Bronchial epithelial cell (primary cell): ENCODE data around the gene HSFX1. TPM values are rescaled to one million over a fixed set of nuclear protein-coding genes. Genes with fewer than 3 reads are reported as not detected.
"Not testable (repeated sequence)": the region's sequence is repeated elsewhere in the genome, so short reads cannot be mapped to it uniquely, and the experiment has no call there.

Source experiments
- DNase-seq: peaks from one replicate; pipeline ENCODE4 v3.0.0-alpha.2; 2010; ENCODE audit warnings: low read depth
- FAIRE-seq: peaks from 2 replicates; lab custom pipeline; 2011; peaks lifted over from hg19 to GRCh38; lab: Jason Lieb, UNC
- H3K27me3 ChIP-seq: 2 replicates; pipeline ENCODE4 v1.5.1; 2011; ENCODE audit warnings: low read length; ENCODE audit not compliant: control insufficient read depth, insufficient read depth
- H3K36me3 ChIP-seq: 2 replicates; pipeline ENCODE4 v1.5.1; 2011; ENCODE audit warnings: low read length; ENCODE audit not compliant: control insufficient read depth, insufficient read depth
- H3K4me3 ChIP-seq: 2 replicates; pipeline ENCODE4 v1.5.1; 2011; ENCODE audit warnings: mild to moderate bottlenecking, low read depth, low read length, control low read depth
- CTCF ChIP-seq: IDR thresholded peaks from 2 replicates; pipeline ENCODE4 v1.5.1; 2011; ENCODE audit warnings: mild to moderate bottlenecking, moderate library complexity, low read length, control low read depth, inconsistent platforms; ENCODE audit not compliant: insufficient read depth, severe bottlenecking
- total RNA-seq: library from RNA; depleted of rRNA; stranded (reverse); fragments of >200 nt; gene quantifications from 2 replicates; pipeline ENCODE4 v1.2.1, GENCODE V29; 2014

Gene HSFX1, protein sequence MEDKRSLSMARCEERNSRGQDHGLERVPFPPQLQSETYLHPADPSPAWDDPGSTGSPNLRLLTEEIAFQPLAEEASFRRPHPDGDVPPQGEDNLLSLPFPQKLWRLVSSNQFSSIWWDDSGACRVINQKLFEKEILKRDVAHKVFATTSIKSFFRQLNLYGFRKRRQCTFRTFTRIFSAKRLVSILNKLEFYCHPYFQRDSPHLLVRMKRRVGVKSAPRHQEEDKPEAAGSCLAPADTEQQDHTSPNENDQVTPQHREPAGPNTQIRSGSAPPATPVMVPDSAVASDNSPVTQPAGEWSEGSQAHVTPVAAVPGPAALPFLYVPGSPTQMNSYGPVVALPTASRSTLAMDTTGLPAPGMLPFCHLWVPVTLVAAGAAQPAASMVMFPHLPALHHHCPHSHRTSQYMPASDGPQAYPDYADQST
- 0.53 and 0.77 TPM in 2 replicates for total RNA-seq

GRCh38 chrX:149773768-149774167, at the start of gene HSFX1:
Gene HSFX1 (plus strand): TSS chrX:149774068. CDS start chrX:149774682, 614 bp downstream.
- H3K27me3 ChIP-seq, H3K4me3 ChIP-seq, H3K36me3 ChIP-seq, FAIRE-seq, DNase-seq: not testable (repeated sequence)

DNA sequence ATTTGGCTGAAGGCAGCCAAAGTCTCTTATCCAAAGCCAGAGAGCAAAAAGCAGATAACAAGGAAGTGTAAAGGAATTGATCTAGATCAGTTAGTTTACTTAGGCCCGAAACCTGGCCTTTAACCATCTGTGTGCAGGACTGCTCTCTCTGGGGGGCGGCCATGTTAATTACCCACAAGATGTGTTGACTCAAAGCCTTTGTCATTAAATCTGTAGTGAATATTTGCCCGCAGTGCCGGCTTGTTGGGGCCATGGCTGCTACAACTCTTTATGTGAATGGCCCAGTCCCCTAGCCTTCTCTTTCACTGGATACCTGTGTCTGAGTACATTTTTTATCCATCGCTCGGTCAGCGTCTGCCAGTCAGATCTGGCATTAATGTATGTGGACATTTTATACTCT, 46.6 kb upstream of the HSFX1 start:
- not testable (repeated sequence) for H3K4me3 ChIP-seq, H3K27me3 ChIP-seq, DNase-seq, FAIRE-seq, H3K36me3 ChIP-seq

DNA sequence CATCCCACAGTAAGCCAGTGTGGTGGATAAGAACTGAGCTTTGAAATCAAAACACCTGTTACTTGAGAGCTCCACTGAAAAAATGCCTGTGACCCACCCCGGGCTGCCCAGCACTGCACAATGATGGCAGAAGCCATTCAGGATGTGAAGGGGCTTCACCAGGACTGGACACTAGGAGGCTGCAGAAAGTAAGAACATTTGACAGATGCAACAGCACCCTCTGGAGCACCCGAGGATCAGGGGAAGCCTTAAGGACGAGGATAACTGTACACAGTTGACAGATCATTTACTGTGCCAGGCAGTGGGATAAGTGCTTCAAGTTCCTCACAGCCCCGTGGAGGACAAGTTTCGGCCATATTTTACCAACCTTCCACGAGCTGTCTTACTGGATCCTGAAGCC, 31.6 kb upstream of the HSFX1 start:
- H3K27me3 ChIP-seq, H3K4me3 ChIP-seq, DNase-seq, H3K36me3 ChIP-seq: not testable (repeated sequence)
- peak; percentile 32 for FAIRE-seq

GRCh38 chrX:149746390-149747007, 27.4 kb upstream of the HSFX1 start:
- peak; percentile 97 for FAIRE-seq
- H3K4me3 ChIP-seq: not testable (repeated sequence)

GRCh38 chrX:149757206-149758067, 16.4 kb upstream of the HSFX1 start:
- FAIRE-seq (no peak), DNase-seq (no peak)
- H3K27me3 ChIP-seq: no peaks in the 10 kb centered on the region
- no peak for TF ChIP-seq CTCF
- H3K4me3 ChIP-seq: no peak overlapping the region
- no peaks in the 10 kb centered on the region for H3K36me3 ChIP-seq

More at GRCh38 chrX:149746390-149747007, 27.4 kb upstream of the HSFX1 start:
- not testable (repeated sequence) for H3K36me3 ChIP-seq, DNase-seq, H3K27me3 ChIP-seq

GRCh38 chrX:149758068-149758714, 15.7 kb upstream of the HSFX1 start:
- no peak for TF ChIP-seq CTCF
- FAIRE-seq (no peak), DNase-seq (no peak)
- Histone ChIP-seq H3K27me3 (no peaks in the 10 kb centered on the region), H3K4me3 (no peak overlapping the region), H3K36me3 (no peaks in the 10 kb centered on the region)

DNA sequence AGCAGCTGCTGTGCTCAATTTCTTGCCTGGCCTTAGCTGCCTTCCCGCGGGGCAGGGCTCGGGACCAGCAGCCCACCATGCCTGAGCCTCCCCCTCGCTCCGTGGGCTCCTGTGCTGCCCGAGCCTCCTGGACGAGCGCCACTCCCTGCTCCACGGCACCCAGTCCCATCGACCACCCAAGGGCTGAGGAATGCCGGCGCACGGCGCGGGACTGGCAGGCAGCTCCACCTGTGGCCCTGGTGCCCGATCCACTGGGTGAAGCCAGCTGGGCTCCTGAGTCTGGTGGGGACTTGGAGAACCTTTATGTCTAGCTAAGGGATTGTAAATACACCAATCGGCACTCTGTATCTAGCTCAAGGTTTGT, 15.2 kb upstream of the HSFX1 start:
- H3K27me3 ChIP-seq, FAIRE-seq, DNase-seq: not testable (repeated sequence)

More for the DNA sequence above, 15.2 kb upstream of the HSFX1 start:
- H3K36me3 ChIP-seq, H3K4me3 ChIP-seq: not testable (repeated sequence)
